ENCODE results near the gene FRMD5. TPM values are rescaled to one million over a fixed set of nuclear protein-coding genes. Genes with fewer than 3 reads are reported as not detected.

FRMD5 gene
- total RNA-seq, 1 experiment from 2014 or later, result 3.9 TPM

- Histone ChIP-seq H3T11ph (ENCODE audit: low read length) (no peak overlapping the region), H2AFZ (ENCODE audit: low read length) (no peak overlapping the region), H2BK12ac (ENCODE audit: insufficient read length, low read depth, low read length) (no peak overlapping the region), H4K91ac (ENCODE audit: insufficient read length, low read depth, low read length) (no peak overlapping the region), H3K14ac (ENCODE audit: insufficient read depth, low read length) (no peak overlapping the region), H3K27ac (ENCODE audit: insufficient read length, low read depth, low read length) (no peak overlapping the region), H2BK20ac (ENCODE audit: low read depth, low read length, poor library complexity, severe bottlenecking) (no peak overlapping the region), H2BK5ac (ENCODE audit: insufficient read length, low read length) (no peak overlapping the region), H3K23me2 (ENCODE audit: insufficient read length, low read depth, low read length, poor library complexity, severe bottlenecking) (no peaks in the 10 kb centered on the region), H4K8ac (replicated peaks; ENCODE audit: insufficient read length, low read depth, low read length) (no peak overlapping the region), H4K20me1 (ENCODE audit: control insufficient read depth, insufficient read depth, insufficient read length) (no peaks in the 10 kb centered on the region), H2AK5ac (ENCODE audit: insufficient read length, low read length) (no peak overlapping the region), H3K4me2 (ENCODE audit: insufficient read depth, insufficient read length, low read length) (no peak overlapping the region), H3K23ac (ENCODE audit: insufficient read length, low read depth, low read length) (no peak overlapping the region), H4K5ac (ENCODE audit: insufficient read length, low read depth, low read length) (no peak overlapping the region), H3K4ac (ENCODE audit: low read depth, low read length) (no peak overlapping the region), H3K4me1 (ENCODE audit: insufficient read depth, low read length) (peaks cover 35% of the 10 kb centered on the region), H3K56ac (ENCODE audit: insufficient read length, low read depth, low read length) (no peak overlapping the region), H2BK15ac (ENCODE audit: low read depth, low read length) (no peak overlapping the region), H2BK120ac (ENCODE audit: low read depth, low read length, poor library complexity, severe bottlenecking) (no peak overlapping the region), H3K9me3 (ENCODE audit: control insufficient read depth, low read depth, low read length) (no peaks in the 10 kb centered on the region), H3K79me1 (ENCODE audit: insufficient read depth, low read depth, low read length, poor library complexity, severe bottlenecking) (no peaks in the 10 kb centered on the region), H3K18ac (ENCODE audit: insufficient read length, low read depth, low read length) (no peak overlapping the region), H3K79me2 (ENCODE audit: insufficient read depth, low read length) (no peaks in the 10 kb centered on the region), H3K9ac (ENCODE audit: extremely low read depth, insufficient read length, low read length) (no peak overlapping the region), H3K27me3 (ENCODE audit: insufficient read depth, low read length) (no peaks in the 10 kb centered on the region)
- H3K4me3 Mint-ChIP-seq, result no peak overlapping the region; a peak in 1 of 5 replicates
- peaks cover 74 to 77% of the 10 kb centered on the region in 2 experiments for H3K4me1 Mint-ChIP-seq
- peak overlapping the region in 1 of 3 experiments; percentile 16; a peak in 1 of 7 replicates for H3K27ac Mint-ChIP-seq
- no CpG with 5 or more reads among the region's 2 CpGs for WGBS (ENCODE audit: extremely low coverage, insufficient read length, low lambda C conversion rate)
- TF ChIP-seq CTCF (conservative IDR thresholded peaks at IDR 0.05), result no peak
- peaks cover 49% of the 10 kb centered on the region for H3K27me3 Mint-ChIP-seq (ENCODE audit: low read depth)
- DNase-seq, result peak; percentile 52
- H3K36me3 Mint-ChIP-seq (ENCODE audit: insufficient read depth in 1 of 3, low read depth in 3 of 3), result no peaks in the 10 kb centered on the region
- peaks cover 0 to 2% of the 10 kb centered on the region in 2 experiments; a peak in 1 of 5 replicates for H3K9me3 Mint-ChIP-seq
Observed at GRCh38 chr15:43930079-43930478, 265.0 kb downstream of the FRMD5 start.
